ENCODE measurements around the gene PADI3.

DNA sequence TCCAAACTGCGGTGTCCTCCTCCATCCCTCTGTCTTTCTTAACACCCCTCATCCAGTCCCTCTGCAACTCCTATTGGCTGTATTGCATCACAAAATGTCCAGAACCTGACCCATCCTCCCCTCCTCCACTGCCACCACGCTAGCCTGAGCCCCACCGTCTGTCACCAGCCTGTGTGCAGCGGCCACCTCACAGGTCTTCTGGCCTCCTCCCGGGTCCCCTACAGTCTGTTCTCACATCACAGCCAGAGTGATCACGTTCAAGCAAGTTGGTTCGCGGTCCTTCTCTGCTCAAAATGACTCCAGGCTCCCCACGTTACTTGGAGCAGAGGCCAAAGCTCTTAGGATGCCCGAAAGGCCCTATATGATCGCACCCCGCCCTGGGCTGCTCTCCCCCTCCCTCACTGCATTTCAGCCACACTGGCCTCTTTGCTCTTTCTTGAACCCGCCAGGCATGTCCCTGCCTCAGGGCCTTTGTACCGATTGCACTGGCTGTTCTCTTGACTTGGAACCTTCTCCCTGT, 56.7 kb downstream of the PADI3 start:
- TF ChIP-seq CTCF (IDR thresholded peaks at IDR 0.05) (no peak), POLR2A (IDR thresholded peaks at IDR 0.05) (no peak), EP300 (IDR thresholded peaks at IDR 0.05) (no peak)
